Duodenal mucosa (tissue), 2 donors: ENCODE measurements around the gene TTC32.
A peak's percentile ranks its signal among the peaks of the same experiment; 100 is the strongest.
"Not testable (repeated sequence)": the region's sequence is repeated elsewhere in the genome, so short reads cannot be mapped to it uniquely, and the experiment has no call there.

Experiments
- H3K27ac ChIP-seq: one replicate; pipeline ENCODE4 v1.7.0; 2013; ENCODE audit warnings: low read depth, low read length
- H3K27me3 ChIP-seq, 2 donors: one replicate each; pipeline ENCODE4 v1.7.0; 2013; ENCODE audit warnings: low read length in 2 of 2, control low read depth in 1 of 2; ENCODE audit not compliant: insufficient read depth in 2 of 2, control insufficient read depth in 1 of 2
- H3K36me3 ChIP-seq, 2 donors: one replicate each; pipeline ENCODE4 v1.7.0; 2013; ENCODE audit warnings: low read length in 2 of 2, control low read depth in 1 of 2; ENCODE audit not compliant: insufficient read depth in 2 of 2, control insufficient read depth in 1 of 2
- H3K4me1 ChIP-seq, 2 donors: one replicate each; pipeline ENCODE4 v1.7.0; 2013; ENCODE audit warnings: low read length in 2 of 2, control low read depth in 1 of 2; ENCODE audit not compliant: insufficient read depth in 2 of 2, control insufficient read depth in 1 of 2
- H3K4me3 ChIP-seq, 2 donors: one replicate each; pipeline ENCODE4 v1.7.0; 2013; ENCODE audit warnings: low read length in 2 of 2, low read depth in 1 of 2
- H3K9ac ChIP-seq, 2 donors: one replicate each; pipeline ENCODE4 v1.7.0; 2013; ENCODE audit warnings: low read length in 2 of 2, low read depth in 1 of 2
- H3K9me3 ChIP-seq, 2 donors: one replicate each; pipeline ENCODE4 v1.7.0; 2013; ENCODE audit warnings: low read length in 2 of 2, control low read depth in 1 of 2; ENCODE audit not compliant: control insufficient read depth in 1 of 2

TTC32 gene

DNA sequence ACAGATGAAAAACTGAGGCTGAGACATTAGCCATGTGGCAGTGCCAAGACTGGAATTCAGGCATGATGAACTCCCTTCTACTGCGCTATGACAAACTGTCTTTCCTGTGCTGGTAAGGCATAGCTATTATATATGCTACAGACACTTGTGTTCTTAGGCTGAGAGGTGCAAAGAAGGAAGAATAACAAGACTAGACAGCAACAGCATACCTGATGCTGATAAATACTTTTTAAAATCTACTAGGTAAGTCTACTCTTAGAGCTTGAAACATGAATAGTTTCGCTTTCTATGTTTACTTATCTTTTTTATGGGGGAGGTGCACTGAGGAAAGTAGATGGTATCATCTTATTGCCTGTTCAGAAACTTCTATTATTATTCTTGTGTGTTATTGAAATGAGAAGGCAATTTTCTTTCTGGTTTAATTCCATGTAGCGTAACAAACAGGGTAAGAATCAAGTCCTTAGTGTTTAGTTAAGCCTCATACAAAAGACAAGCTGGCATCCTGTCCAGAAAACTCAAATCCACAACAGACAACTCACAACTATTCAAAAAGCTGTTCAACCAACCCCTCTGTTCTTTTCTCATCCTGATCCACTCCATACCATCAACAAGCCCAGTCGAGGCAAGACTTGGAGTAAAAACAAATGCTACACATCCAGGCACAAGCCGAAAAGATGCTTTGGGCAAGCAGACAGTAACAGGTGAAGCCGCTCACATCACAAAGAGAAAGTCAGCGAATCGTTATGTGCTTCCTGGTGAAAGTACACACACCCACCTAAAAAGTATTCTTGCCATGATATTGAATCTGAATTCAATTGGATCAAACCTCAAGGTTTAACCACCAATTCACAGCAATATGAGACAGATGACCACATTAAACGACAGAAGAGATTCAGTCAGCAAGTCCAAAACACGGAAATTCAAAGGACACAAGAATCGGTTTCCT, 1.5 kb downstream of the TTC32 start:
- Histone ChIP-seq H3K27ac (no peak overlapping the region), H3K9me3 (no peaks in the 10 kb centered on the region), H3K4me3 (peak overlapping the region; percentile 94 to 98), H3K9ac (peak overlapping the region; percentile 95 to 98), H3K27me3 (no peaks in the 10 kb centered on the region), H3K36me3 (no peaks in the 10 kb centered on the region), H3K4me1 (peaks cover 10 to 34% of the 10 kb centered on the region in 2 donors)

DNA sequence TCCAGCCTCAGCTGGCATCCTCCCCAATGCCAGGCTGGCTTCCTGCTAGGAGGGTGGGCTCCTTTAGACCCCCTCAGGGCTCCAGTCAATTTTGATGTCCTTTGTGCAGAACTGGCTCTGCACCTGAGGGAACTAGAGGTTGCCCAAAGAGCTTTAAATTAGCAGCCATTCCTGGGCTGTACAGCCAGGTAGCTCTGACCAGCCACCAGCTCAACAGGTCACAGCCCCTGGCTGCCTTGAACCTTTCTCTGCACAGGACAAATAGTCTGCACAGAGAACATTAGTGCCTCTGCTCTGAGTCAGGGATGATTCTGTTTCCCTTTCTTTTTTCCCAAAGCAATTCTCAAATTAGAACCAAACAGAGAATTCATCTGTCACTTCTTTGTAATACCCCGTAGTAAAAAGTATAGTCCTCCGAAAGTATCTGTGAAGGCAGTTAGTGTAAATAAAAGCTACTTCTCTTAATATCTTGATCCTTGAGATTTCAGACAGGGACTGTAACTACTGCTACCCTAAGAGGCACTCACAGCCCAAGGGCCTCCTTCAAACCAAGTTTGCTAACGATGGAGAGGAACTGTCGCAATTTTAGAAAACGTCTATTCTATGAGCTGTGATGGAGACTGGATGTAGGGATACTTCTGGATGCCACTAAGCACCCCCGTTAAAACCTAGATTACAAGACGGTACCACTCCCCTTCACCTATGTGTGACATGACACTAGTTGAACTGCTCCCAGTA, 3.0 kb downstream of the TTC32 start:
- Histone ChIP-seq H3K9ac (peak overlapping the region in 1 of 2 donors; percentile 1), H3K27me3 (no peaks in the 10 kb centered on the region), H3K4me1 (peaks cover 10 to 34% of the 10 kb centered on the region in 2 donors), H3K27ac (no peak overlapping the region), H3K36me3 (no peaks in the 10 kb centered on the region), H3K4me3 (no peak overlapping the region), H3K9me3 (no peaks in the 10 kb centered on the region)

DNA sequence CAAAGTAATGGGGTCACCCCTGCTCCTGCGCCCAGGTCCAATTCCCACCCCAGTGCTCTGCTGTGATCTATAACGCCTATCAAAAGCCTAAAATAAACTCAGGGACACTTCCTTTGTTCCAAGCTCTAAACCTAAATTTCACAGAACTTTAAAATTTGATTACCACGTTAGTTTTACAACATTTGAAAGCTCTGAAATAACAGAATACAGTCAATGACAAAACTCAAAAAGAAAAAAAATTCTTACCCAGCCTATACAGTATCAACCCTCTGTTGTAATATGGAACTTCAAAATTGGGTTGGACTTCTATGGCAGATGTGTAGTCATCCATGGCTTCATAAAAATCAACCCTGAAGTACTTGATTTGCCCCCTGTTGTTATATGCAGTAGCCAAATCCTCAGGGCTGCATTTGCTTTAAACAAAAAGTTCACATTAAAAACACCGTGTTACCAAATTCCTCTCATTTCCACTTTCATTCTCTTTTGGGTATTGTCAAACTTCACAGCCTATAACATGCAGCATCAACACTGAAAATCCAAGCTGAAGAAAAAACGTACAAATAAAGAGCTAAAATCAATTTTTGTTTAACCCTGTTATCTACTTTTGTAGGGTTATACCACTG, 4.0 kb downstream of the TTC32 start:
- no peaks in the 10 kb centered on the region for H3K9me3 ChIP-seq
- no peaks in the 10 kb centered on the region for H3K27me3 ChIP-seq
- no peak overlapping the region for H3K9ac ChIP-seq
- peaks cover 10 to 33% of the 10 kb centered on the region in 2 donors for H3K4me1 ChIP-seq
- no peak overlapping the region for H3K27ac ChIP-seq
- H3K4me3 ChIP-seq: no peak overlapping the region
- H3K36me3 ChIP-seq: no peaks in the 10 kb centered on the region

DNA sequence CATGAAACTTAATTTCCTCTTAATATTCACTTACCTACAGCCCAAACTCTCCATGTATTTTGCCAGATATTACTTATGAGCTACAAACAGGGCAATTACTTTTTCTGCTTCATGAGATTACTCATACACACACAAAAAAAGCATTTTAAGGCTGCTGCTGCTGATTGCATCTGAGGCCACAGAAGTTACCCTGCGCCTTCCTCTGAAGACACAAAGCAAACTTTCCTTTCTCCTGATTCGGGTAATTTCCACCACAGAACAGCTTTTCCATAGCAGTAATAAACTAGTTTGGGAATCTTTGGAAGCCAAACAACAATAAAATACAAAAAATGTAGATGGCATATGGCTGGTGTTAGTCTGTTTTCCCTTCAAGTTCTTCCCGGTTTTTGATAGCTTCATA, 6.2 kb downstream of the TTC32 start:
- Histone ChIP-seq H3K9ac (no peak overlapping the region), H3K36me3 (no peaks in the 10 kb centered on the region), H3K9me3 (no peaks in the 10 kb centered on the region), H3K27ac (no peak overlapping the region), H3K4me1 (peaks cover 9 to 28% of the 10 kb centered on the region in 2 donors), H3K27me3 (no peaks in the 10 kb centered on the region), H3K4me3 (no peak overlapping the region)

DNA sequence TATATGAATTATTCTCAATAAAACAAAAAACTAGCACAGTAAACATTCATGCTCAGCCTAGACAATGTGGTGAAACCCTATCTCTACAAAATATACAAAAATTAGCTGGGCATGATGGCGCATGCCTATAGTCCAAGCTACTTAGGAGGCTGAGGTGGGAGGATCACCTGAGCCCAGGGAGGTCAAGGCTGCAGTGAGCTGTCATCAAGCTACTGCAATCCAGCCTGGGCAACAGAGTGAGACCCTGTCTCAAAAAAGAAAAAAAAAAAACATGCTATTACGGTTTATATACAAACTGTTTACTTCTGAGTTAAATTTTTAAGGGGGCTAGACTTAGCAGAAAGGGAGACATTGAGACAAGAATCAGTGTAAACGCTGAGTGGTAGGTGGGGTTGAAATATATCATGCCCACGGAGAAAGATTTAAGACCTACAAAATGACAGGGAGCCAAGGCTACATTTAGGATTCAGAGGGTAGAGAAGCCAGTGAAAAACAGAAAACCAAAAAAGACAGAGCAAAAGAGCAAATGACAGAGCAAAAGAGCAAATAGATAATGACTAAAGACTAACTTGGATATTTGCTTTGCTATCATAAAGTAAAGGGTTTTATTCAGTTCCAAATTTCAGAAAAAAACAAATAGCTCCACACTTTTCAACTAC, 7.5 kb downstream of the TTC32 start:
- no peaks in the 10 kb centered on the region for H3K36me3 ChIP-seq
- H3K4me1 ChIP-seq: peaks cover 0 to 19% of the 10 kb centered on the region in 2 donors
- no peaks in the 10 kb centered on the region for H3K9me3 ChIP-seq
- no peak overlapping the region for H3K4me3 ChIP-seq
- no peak overlapping the region for H3K27ac ChIP-seq
- H3K27me3 ChIP-seq: no peaks in the 10 kb centered on the region
- no peak overlapping the region for H3K9ac ChIP-seq

DNA sequence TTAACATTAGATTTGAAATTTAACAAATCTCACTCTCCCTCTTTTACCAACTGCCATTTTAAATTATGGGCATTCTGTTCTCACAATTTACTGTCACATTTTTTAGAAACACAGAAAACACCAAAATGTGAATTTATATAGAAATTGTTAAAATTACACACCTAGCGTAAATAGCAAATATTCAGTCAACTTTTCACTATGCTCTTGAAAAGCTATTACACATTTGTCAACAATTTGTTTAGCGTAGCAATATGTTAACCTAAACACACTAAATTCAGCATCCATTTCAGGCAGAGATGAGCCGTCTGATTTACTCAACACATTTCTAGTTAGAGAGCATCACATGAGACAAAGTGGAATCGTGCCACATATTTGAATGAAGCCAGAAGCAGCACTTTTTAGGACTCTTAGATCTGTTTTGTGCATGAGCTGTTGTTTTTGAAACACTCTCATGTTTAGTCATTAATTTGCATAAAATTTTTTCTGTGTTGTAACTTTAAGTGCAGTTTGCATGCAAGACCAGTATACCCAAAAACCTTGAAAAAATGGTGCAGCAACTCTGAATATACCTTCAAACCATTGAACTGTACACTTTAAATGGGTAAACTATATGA, 8.2 kb downstream of the TTC32 start:
- Histone ChIP-seq H3K27me3 (no peaks in the 10 kb centered on the region), H3K9me3 (no peaks in the 10 kb centered on the region), H3K9ac (no peak overlapping the region), H3K4me1 (peaks cover 0 to 14% of the 10 kb centered on the region in 2 donors), H3K36me3 (no peaks in the 10 kb centered on the region), H3K4me3 (no peak overlapping the region), H3K27ac (no peak overlapping the region)

DNA sequence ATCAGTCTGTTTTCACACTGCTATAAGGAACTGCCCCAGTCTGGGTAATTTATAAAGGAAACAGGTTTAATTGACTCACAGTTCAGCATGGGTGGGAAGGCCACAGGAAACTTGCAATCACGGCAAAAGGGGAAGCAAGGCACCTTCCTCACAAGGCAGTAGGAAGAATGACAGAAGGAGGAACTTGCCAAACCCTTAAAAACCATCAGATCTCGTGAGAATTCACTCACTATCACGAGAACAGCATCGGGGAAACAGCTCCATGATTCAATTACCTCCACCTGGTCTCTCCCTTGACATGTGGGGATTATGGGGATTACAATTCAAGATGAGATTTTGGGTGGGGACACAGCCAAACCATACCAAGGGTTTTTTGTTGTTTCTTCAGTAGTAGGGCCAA, 9.8 kb downstream of the TTC32 start:
- H3K36me3 ChIP-seq, H3K27ac ChIP-seq, H3K4me3 ChIP-seq, H3K9ac ChIP-seq, H3K9me3 ChIP-seq, H3K27me3 ChIP-seq, H3K4me1 ChIP-seq: not testable (repeated sequence)

DNA sequence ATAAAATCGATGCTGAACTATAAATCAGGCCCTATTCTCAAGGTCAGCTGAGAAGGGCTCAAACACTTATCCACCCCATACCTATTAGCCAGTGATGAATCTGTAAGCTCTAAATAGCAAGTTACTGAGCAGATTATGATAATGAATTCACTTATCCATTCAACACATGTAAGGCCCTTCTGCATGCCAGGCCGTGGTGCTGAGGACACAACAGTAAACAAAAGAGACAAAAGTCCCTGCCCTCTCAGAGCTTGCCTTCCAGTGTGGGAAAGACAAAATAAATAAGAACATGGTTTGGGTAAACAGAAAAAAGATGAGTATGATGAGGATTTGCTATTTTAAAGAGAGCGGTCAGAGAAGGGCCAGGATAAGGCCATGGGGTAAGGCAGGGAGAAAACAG, 11.7 kb downstream of the TTC32 start:
- Histone ChIP-seq H3K9me3 (no peaks in the 10 kb centered on the region), H3K27ac (no peak overlapping the region), H3K36me3 (no peaks in the 10 kb centered on the region), H3K4me1 (peaks cover 0 to 6% of the 10 kb centered on the region in 2 donors), H3K27me3 (no peaks in the 10 kb centered on the region), H3K9ac (no peak overlapping the region), H3K4me3 (no peak overlapping the region)

DNA sequence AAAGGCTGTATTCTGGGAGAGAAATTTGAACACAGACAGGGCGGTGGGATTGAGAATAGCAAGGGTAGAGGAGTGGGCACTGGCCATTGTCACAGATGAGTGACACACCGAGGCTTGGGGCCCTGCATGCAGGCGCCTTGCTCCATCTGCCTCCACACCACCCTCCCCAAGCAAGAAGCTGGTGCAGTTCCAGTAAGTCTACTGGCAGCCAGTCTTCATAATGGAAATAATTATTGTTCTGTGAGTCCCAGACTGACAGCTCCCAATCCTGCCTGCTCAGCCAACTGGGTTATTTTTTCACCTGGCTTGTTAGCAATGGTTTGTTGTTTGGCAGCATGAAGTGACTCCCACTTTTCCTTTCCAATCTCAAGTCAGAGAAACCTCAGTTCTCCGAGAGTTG, 13.0 kb downstream of the TTC32 start:
- Histone ChIP-seq H3K9me3 (no peaks in the 10 kb centered on the region), H3K36me3 (no peaks in the 10 kb centered on the region), H3K9ac (no peak overlapping the region), H3K4me1 (peaks cover 0 to 6% of the 10 kb centered on the region in 2 donors), H3K27ac (no peak overlapping the region), H3K27me3 (no peaks in the 10 kb centered on the region), H3K4me3 (no peak overlapping the region)
